K562 (cell line): ENCODE data around the gene ZDHHC8. TPM values are rescaled to one million over a fixed set of nuclear protein-coding genes. Genes with fewer than 3 reads are reported as not detected.

Source experiments
- ATF1 ChIP-seq, 2 experiments: fragments of 450-650 bp in 1 of 2; IDR thresholded peaks; 2 replicates each; pipeline ENCODE4 v1.6.1; 2016; ENCODE audit warnings: missing compliant biosample characterization in 1 of 2, missing genetic modification characterization in 1 of 2
- CBFB ChIP-seq: sonication (generic); formaldehyde crosslinking; IDR thresholded peaks from 2 replicates; pipeline ENCODE4 v1.4.0; 2020; ENCODE audit warnings: mild to moderate bottlenecking, missing genetic modification reagents
- E2F3 ChIP-seq: fragments of 250-450 bp; sonication (Bioruptor Pico); IDR thresholded peaks from 2 replicates; pipeline ENCODE4 v1.4.0; 2020; ENCODE audit warnings: mild to moderate bottlenecking
- ELF4 ChIP-seq: fragments of 450-650 bp; formaldehyde crosslinking; IDR thresholded peaks from 2 replicates; pipeline ENCODE4 v1.4.0; 2022; ENCODE audit warnings: missing genetic modification characterization
- ERF ChIP-seq: fragments of 450-650 bp; formaldehyde crosslinking; IDR thresholded peaks from 2 replicates; pipeline ENCODE4 v1.4.0; 2020; ENCODE audit warnings: mild to moderate bottlenecking, mixed read lengths
- ETV1 ChIP-seq: fragments of 450-650 bp; conservative IDR thresholded peaks from 2 replicates; pipeline ENCODE4 v1.6.1; 2016; ENCODE audit warnings: missing genetic modification characterization, control low read depth, low read depth, missing compliant biosample characterization
- GTF2E2 ChIP-seq: fragments of 200-800 bp; sonication (Bioruptor generic); IDR thresholded peaks from 2 replicates; pipeline ENCODE4 v1.6.1; 2016; ENCODE audit warnings: missing genetic modification characterization, missing compliant biosample characterization
- MECOM ChIP-seq: fragments of 250-450 bp; sonication (Bioruptor Pico); IDR thresholded peaks from 2 replicates; pipeline ENCODE4 v1.8.0; 2022; ENCODE audit warnings: inconsistent platforms
- MTF1 ChIP-seq: fragments of 250-450 bp; sonication (Bioruptor Pico); IDR thresholded peaks from 2 replicates; pipeline ENCODE4 v1.9.0; 2021; ENCODE audit warnings: moderate library complexity, mild to moderate bottlenecking, inconsistent platforms, borderline replicate concordance
- MYBL2 ChIP-seq, 2 experiments: fragments of 450-650 bp in 1 of 2; sonication (generic) in 1 of 2; formaldehyde crosslinking in 1 of 2; IDR thresholded peaks; 2 replicates each; pipeline versions ENCODE4 v1.6.1 to v1.8.1; 2017 to 2022; ENCODE audit warnings: borderline replicate concordance in 1 of 2, inconsistent platforms in 1 of 2, low read depth in 1 of 2, mild to moderate bottlenecking in 1 of 2, missing genetic modification reagents in 1 of 2, moderate library complexity in 1 of 2
- NCOA2 ChIP-seq, 2 experiments: fragments of 450-650 bp; IDR thresholded peaks; 2 replicates each; pipeline ENCODE4 v1.6.1; 2018; ENCODE audit warnings: mild to moderate bottlenecking in 2 of 2, moderate library complexity in 1 of 2; ENCODE audit not compliant: partially characterized antibody in 2 of 2
- NELFE ChIP-seq: IDR thresholded peaks from 2 replicates; pipeline ENCODE4 v1.6.1; 2011; ENCODE audit warnings: mild to moderate bottlenecking; ENCODE audit not compliant: insufficient read depth, insufficient read length
- NEUROD1 ChIP-seq: fragments of 150-350 bp; IDR thresholded peaks from 2 replicates; pipeline ENCODE4 v1.6.1; 2014; ENCODE audit warnings: borderline replicate concordance, low read length, low read depth; ENCODE audit not compliant: partially characterized antibody
- PPARD ChIP-seq: fragments of 250-450 bp; sonication (Bioruptor Pico); IDR thresholded peaks from 2 replicates; pipeline ENCODE4 v1.8.0; 2022; ENCODE audit warnings: inconsistent platforms, mild to moderate bottlenecking, moderate library complexity
- PRMT5 ChIP-seq: sonication (generic); formaldehyde crosslinking; IDR thresholded peaks from 2 replicates; pipeline ENCODE4 v1.5.0; 2020; ENCODE audit warnings: missing genetic modification reagents
- RFX5 ChIP-seq: IDR thresholded peaks from 2 replicates; pipeline ENCODE4 v1.6.1; 2011; ENCODE audit warnings: low read depth, mild to moderate bottlenecking, improper control_type of control experiment, low read length
- SRSF7 ChIP-seq: fragments of 200-400 bp; formaldehyde crosslinking; optimal IDR thresholded peaks from 2 replicates; pipeline ENCODE3; 2017; ENCODE audit warnings: mild to moderate bottlenecking, low read depth, low read length
- TEAD1 ChIP-seq, 2 experiments: fragments of 450-650 bp in 1 of 2; sonication (generic) in 1 of 2; formaldehyde crosslinking; IDR thresholded peaks; 2 replicates each; pipeline versions ENCODE4 v1.4.0 to v1.8.0; 2020 to 2022; ENCODE audit warnings: mild to moderate bottlenecking in 2 of 2, missing genetic modification reagents in 1 of 2
- XRCC5 ChIP-seq: fragments of 200-400 bp; formaldehyde crosslinking; IDR thresholded peaks from 2 replicates; pipeline ENCODE4 v1.6.1; 2017; ENCODE audit warnings: low read depth, mild to moderate bottlenecking, low read length
- ZNF143 ChIP-seq: sonication (generic); formaldehyde crosslinking; IDR thresholded peaks from 2 replicates; pipeline ENCODE4 v1.9.0; 2022; ENCODE audit warnings: mild to moderate bottlenecking, missing genetic modification reagents
- ZNF717 ChIP-seq: fragments of 250-450 bp; sonication (Bioruptor Pico); IDR thresholded peaks from 2 replicates; pipeline ENCODE4 v1.5.0; 2021
- ZNF75A ChIP-seq: fragments of 450-650 bp; formaldehyde crosslinking; IDR thresholded peaks from 2 replicates; pipeline ENCODE4 v1.4.0; 2020; ENCODE audit warnings: mild to moderate bottlenecking
- ZNF780A ChIP-seq: fragments of 250-450 bp; sonication (Bioruptor Pico); IDR thresholded peaks from 2 replicates; pipeline ENCODE4 v1.5.0; 2021; ENCODE audit warnings: mild to moderate bottlenecking
- polyA plus RNA-seq, 8 experiments: library from polyadenylated mRNA; depleted of rRNA in 4 of 8; stranded (reverse) in 5 of 8; unstranded in 3 of 8; fragments of >200 nt; fragmentation: Nextera tagmentation in 2 of 8; fragmentation: Illumina TruSeq in 1 of 8; extraction: Ambion mirVana in 2 of 8; extraction: Trizol in 1 of 8; gene quantifications; 2 replicates each; pipeline versions ENCODE4 v1.2.1 to v1.2.3, GENCODE V29; 2011 to 2014; ENCODE audit warnings: inconsistent platforms in 1 of 8, missing spikeins in 1 of 8
- total RNA-seq, 7 experiments: library from RNA; depleted of rRNA in 6 of 7; stranded (reverse); fragments of >200 nt in 6 of 7; fragmentation: Illumina TruSeq in 2 of 7; extraction: Trizol in 2 of 7; gene quantifications; 2 replicates each; pipeline versions ENCODE4 v1.2.1 to v1.2.3, GENCODE V29; 2011 to 2021; ENCODE audit warnings: low replicate concordance in 1 of 7
- TF ChIP-seq, protein P1 (sequence below): fragments of 250-450 bp; sonication (Bioruptor Pico); IDR thresholded peaks from 2 replicates; pipeline ENCODE4 v1.6.1; 2021; ENCODE audit warnings: mild to moderate bottlenecking
- TF ChIP-seq, protein P2 (sequence below): sonication (generic); formaldehyde crosslinking; IDR thresholded peaks from 2 replicates; pipeline ENCODE4 v1.8.0; 2022; ENCODE audit warnings: mild to moderate bottlenecking, missing genetic modification reagents

ZDHHC8 gene
- total and polyA plus RNA-seq, 9 of the 15 experiments (the other 6 are each of a cell fraction or from before 2014, with no cell fraction given): 0.04 to 109 (median 16.4) TPM

DNA sequence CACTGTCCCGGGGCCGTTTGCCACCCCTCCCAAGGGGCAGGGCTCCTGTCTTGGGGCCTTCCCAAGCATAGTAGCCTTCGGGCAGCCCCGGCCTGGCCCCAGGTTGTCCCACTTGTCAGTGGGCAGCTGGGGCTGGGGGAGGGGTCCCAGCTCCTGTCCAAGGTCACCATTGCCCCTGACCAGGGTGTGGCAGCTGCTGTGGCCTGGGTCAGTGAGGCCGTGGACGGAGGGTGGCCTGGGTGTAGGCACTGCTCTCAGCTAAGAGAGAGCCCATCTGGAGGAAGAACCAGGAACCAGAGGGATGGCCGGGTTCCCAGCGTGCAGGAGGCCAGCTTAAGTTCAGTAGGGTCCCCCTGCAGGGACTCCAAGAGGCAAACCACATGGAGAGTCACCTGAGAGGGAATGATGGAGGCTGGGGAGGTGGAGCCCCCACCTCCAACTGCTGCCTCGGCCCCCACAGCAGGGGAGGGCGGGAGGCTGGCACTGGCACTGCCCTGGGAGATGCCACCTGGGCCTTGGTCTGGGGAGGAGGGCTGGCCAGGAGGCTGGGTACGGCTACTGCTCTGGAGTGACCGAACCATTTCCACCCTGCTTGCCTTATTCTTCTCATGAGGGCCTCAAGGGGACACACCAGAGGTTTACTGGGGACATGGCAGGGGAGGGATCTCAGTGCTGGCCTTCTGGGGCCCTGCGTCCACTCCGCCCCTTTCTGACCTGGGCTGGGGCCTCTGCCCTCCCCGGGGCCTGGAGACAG is 26.0 kb downstream of the ZDHHC8 start (continued):
- 0 out of 2 replicates have a peak, but pooled peaks have one; percentile 0 for TF ChIP-seq RFX5
- TF ChIP-seq, protein P1, sequence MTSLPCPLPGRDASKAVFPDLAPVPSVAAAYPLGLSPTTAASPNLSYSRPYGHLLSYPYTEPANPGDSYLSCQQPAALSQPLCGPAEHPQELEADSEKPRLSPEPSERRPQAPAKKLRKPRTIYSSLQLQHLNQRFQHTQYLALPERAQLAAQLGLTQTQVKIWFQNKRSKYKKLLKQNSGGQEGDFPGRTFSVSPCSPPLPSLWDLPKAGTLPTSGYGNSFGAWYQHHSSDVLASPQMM (CRISPR knock-in tag): 0 out of 2 replicates have a peak, but pooled peaks have one; percentile 33
- TF ChIP-seq NEUROD1: no peak
- TF ChIP-seq TEAD1 (CRISPR knock-in tag; IDR thresholded peaks at IDR 0.05): peak in 1 of 2 experiments; percentile 43; a peak in 1 of 4 replicates
- no peak for TF ChIP-seq MECOM
- no peak for TF ChIP-seq NELFE
- TF ChIP-seq ELF4 (CRISPR knock-in tag): no peak
- TF ChIP-seq NCOA2 (IDR thresholded peaks at IDR 0.05; ENCODE audit: partially characterized antibody in 2 of 2): no peak
- no peak for TF ChIP-seq ERF
- peak; percentile 23; the same call in 1 of the 2 replicates for TF ChIP-seq E2F3
- no peak for TF ChIP-seq SRSF7
- 0 out of 2 replicates have a peak, but pooled peaks have one; percentile 19 for TF ChIP-seq XRCC5
- 0 out of 2 replicates have a peak, but pooled peaks have one; percentile 75 for TF ChIP-seq CBFB (CRISPR knock-in tag)
- no peak for TF ChIP-seq ZNF717 (CRISPR knock-in tag)
- no peak for TF ChIP-seq ETV1 (tag)
- no peak for TF ChIP-seq GTF2E2 (tag)
- no peak for TF ChIP-seq MTF1 (CRISPR knock-in tag)
- TF ChIP-seq MYBL2 (IDR thresholded peaks at IDR 0.05; ENCODE audit: low read depth): no peak
- TF ChIP-seq MYBL2 (CRISPR knock-in tag; IDR thresholded peaks at IDR 0.05; ENCODE audit: borderline replicate concordance): no peak
- 0 out of 2 replicates have a peak, but pooled peaks have one; percentile 31 for TF ChIP-seq ATF1 (CRISPR knock-in tag; IDR thresholded peaks at IDR 0.05)
- no peak for TF ChIP-seq ATF1 (tag; IDR thresholded peaks at IDR 0.05)
- TF ChIP-seq ZNF780A (CRISPR knock-in tag): no peak
- TF ChIP-seq ZNF75A: no peak
- TF ChIP-seq, protein P2, sequence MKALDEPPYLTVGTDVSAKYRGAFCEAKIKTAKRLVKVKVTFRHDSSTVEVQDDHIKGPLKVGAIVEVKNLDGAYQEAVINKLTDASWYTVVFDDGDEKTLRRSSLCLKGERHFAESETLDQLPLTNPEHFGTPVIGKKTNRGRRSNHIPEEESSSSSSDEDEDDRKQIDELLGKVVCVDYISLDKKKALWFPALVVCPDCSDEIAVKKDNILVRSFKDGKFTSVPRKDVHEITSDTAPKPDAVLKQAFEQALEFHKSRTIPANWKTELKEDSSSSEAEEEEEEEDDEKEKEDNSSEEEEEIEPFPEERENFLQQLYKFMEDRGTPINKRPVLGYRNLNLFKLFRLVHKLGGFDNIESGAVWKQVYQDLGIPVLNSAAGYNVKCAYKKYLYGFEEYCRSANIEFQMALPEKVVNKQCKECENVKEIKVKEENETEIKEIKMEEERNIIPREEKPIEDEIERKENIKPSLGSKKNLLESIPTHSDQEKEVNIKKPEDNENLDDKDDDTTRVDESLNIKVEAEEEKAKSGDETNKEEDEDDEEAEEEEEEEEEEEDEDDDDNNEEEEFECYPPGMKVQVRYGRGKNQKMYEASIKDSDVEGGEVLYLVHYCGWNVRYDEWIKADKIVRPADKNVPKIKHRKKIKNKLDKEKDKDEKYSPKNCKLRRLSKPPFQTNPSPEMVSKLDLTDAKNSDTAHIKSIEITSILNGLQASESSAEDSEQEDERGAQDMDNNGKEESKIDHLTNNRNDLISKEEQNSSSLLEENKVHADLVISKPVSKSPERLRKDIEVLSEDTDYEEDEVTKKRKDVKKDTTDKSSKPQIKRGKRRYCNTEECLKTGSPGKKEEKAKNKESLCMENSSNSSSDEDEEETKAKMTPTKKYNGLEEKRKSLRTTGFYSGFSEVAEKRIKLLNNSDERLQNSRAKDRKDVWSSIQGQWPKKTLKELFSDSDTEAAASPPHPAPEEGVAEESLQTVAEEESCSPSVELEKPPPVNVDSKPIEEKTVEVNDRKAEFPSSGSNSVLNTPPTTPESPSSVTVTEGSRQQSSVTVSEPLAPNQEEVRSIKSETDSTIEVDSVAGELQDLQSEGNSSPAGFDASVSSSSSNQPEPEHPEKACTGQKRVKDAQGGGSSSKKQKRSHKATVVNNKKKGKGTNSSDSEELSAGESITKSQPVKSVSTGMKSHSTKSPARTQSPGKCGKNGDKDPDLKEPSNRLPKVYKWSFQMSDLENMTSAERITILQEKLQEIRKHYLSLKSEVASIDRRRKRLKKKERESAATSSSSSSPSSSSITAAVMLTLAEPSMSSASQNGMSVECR (CRISPR knock-in tag): no peak
- TF ChIP-seq ZNF143 (CRISPR knock-in tag): peak; percentile 55; the same call in 1 of the 2 replicates
- TF ChIP-seq PPARD (CRISPR knock-in tag): no peak
- no peak for TF ChIP-seq PRMT5 (CRISPR knock-in tag)
